Measurements from ENCODE around the gene TMCO4. TPM values are rescaled to one million over a fixed set of nuclear protein-coding genes. Genes with fewer than 3 reads are reported as not detected.

The TMCO4 gene
- total RNA-seq, 1 experiment from 2014 or later = 19.7 TPM

DNA sequence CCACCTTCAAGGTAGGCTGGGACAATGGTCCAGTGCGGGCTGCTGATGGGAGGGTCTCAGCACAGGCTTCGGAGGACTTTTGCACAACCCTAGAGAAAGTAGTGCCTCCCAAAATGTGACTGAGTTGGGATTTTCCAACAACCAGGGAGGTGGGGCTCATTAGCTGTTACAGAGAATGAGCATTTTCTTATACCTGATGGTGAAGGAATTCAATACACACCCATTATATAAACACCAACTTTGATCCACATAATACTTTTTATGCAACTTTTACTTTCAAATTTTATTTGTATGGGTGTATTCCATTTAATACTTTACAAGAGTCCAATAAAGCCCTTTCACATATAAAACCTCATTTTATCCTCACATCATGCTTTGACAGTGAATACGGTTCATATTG, 46.6 kb upstream of the TMCO4 start:
- H3K4me1 ChIP-seq (ENCODE audit: insufficient read depth, low read length) = peaks cover 11% of the 10 kb centered on the region; the same call in 1 of the 2 replicates
- H3K4me2 ChIP-seq (ENCODE audit: low read length) = no peak overlapping the region
- DNase-seq = no peak
- no peak overlapping the region for H3K4me3 ChIP-seq (ENCODE audit: low read length)
- ATAC-seq = peak; percentile 77
- no peaks in the 10 kb centered on the region for H3K79me2 ChIP-seq (ENCODE audit: low read length)
- POLR2A ChIA-PET (ENCODE audit: unreplicated experiment) = interaction anchor here (0.6 kb wide), 2 partner anchors 43 to 91 kb away, joined by 3 read pairs; no protein-coding TSS in a partner anchor
- CTCF ChIA-PET = no interaction called here
- no peaks in the 10 kb centered on the region for H3K27me3 ChIP-seq (ENCODE audit: low read length)
- H3F3A ChIP-seq (ENCODE audit: low read length, unreplicated experiment) = no peaks in the 10 kb centered on the region
- TF ChIP-seq, protein P1, sequence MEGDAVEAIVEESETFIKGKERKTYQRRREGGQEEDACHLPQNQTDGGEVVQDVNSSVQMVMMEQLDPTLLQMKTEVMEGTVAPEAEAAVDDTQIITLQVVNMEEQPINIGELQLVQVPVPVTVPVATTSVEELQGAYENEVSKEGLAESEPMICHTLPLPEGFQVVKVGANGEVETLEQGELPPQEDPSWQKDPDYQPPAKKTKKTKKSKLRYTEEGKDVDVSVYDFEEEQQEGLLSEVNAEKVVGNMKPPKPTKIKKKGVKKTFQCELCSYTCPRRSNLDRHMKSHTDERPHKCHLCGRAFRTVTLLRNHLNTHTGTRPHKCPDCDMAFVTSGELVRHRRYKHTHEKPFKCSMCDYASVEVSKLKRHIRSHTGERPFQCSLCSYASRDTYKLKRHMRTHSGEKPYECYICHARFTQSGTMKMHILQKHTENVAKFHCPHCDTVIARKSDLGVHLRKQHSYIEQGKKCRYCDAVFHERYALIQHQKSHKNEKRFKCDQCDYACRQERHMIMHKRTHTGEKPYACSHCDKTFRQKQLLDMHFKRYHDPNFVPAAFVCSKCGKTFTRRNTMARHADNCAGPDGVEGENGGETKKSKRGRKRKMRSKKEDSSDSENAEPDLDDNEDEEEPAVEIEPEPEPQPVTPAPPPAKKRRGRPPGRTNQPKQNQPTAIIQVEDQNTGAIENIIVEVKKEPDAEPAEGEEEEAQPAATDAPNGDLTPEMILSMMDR (conservative IDR thresholded peaks at IDR 0.05; ENCODE audit: low read depth, low read length) = no peak
- no peak for TF ChIP-seq EZH2 (IDR thresholded peaks at IDR 0.05; ENCODE audit: low read length, unreplicated experiment)
- TF ChIP-seq EZH2phosphoT487 (IDR thresholded peaks at IDR 0.05; ENCODE audit: borderline replicate concordance, low read length) = no peak
- no peaks in the 10 kb centered on the region for H3K9me3 ChIP-seq (ENCODE audit: low read length)
- H4K20me1 ChIP-seq (ENCODE audit: low read length) = no peaks in the 10 kb centered on the region
- peak overlapping the region; percentile 24; the same call in 1 of the 2 replicates for H3K27ac ChIP-seq (ENCODE audit: low read length)
- H3K9me2 ChIP-seq (replicated peaks; ENCODE audit: low read length) = no peaks in the 10 kb centered on the region
- 0 out of 2 replicates have a peak overlapping the region, but pooled peaks have one; percentile 8 for H2AFZ ChIP-seq (ENCODE audit: low read length)
- no peaks in the 10 kb centered on the region for H3K36me3 ChIP-seq (ENCODE audit: low read depth, low read length)
- intact Hi-C loops (cut with micrococcal nuclease) = loop anchor here (1.0 to 5.0 kb wide), 3 partner anchors 15 to 44 kb away; no protein-coding TSS in a partner anchor
- no TSS peak for BruUV-seq (replicated peaks)
- H3K9ac ChIP-seq (ENCODE audit: low read length) = no peak overlapping the region

DNA sequence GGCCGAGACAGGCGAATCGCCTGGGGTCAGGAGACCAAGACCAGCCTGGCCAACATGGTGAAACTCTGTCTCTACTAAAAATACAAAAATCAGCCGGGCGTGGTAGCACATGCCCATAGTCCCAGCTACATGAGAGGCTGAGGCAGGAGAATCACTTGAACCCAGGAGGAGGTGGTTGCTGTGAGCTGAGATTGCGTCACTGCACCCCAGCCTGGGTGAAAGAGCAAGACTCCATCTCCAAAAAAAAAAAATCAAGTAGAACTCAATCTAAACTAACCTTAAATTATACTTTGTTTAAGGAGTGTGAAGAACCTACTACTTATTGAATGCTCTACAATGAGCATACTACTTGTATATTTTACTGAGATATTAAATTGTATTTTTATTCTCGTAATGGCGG, 45.8 kb upstream of the TMCO4 start:
- Histone ChIP-seq H2AFZ (ENCODE audit: low read length) (0 out of 2 replicates have a peak overlapping the region, but pooled peaks have one; percentile 8), H3K4me1 (ENCODE audit: insufficient read depth, low read length) (peaks cover 11% of the 10 kb centered on the region; the same call in 1 of the 2 replicates), H3K9me2 (replicated peaks; ENCODE audit: low read length) (no peaks in the 10 kb centered on the region), H4K20me1 (ENCODE audit: low read length) (no peaks in the 10 kb centered on the region), H3K79me2 (ENCODE audit: low read length) (no peaks in the 10 kb centered on the region), H3K9ac (ENCODE audit: low read length) (no peak overlapping the region), H3K27me3 (ENCODE audit: low read length) (no peaks in the 10 kb centered on the region), H3K4me2 (ENCODE audit: low read length) (no peak overlapping the region), H3K9me3 (ENCODE audit: low read length) (no peaks in the 10 kb centered on the region), H3K27ac (ENCODE audit: low read length) (no peak overlapping the region), H3K4me3 (ENCODE audit: low read length) (no peak overlapping the region), H3F3A (ENCODE audit: low read length, unreplicated experiment) (no peaks in the 10 kb centered on the region), H3K36me3 (ENCODE audit: low read depth, low read length) (no peaks in the 10 kb centered on the region)
- intact Hi-C loops (cut with micrococcal nuclease) = loop anchor here (5.0 kb wide), 1 partner anchor 43 kb away; no protein-coding TSS in a partner anchor
- DNase-seq = no peak
- ChIA-PET POLR2A (ENCODE audit: unreplicated experiment) (no interaction called here), CTCF (no interaction called here)
- TF ChIP-seq, protein P1 (conservative IDR thresholded peaks at IDR 0.05; ENCODE audit: low read depth, low read length) = no peak
- TF ChIP-seq EZH2phosphoT487 (IDR thresholded peaks at IDR 0.05; ENCODE audit: borderline replicate concordance, low read length) (no peak), EZH2 (IDR thresholded peaks at IDR 0.05; ENCODE audit: low read length, unreplicated experiment) (no peak)
- ATAC-seq = no peak
- BruUV-seq (replicated peaks) = no TSS peak

DNA sequence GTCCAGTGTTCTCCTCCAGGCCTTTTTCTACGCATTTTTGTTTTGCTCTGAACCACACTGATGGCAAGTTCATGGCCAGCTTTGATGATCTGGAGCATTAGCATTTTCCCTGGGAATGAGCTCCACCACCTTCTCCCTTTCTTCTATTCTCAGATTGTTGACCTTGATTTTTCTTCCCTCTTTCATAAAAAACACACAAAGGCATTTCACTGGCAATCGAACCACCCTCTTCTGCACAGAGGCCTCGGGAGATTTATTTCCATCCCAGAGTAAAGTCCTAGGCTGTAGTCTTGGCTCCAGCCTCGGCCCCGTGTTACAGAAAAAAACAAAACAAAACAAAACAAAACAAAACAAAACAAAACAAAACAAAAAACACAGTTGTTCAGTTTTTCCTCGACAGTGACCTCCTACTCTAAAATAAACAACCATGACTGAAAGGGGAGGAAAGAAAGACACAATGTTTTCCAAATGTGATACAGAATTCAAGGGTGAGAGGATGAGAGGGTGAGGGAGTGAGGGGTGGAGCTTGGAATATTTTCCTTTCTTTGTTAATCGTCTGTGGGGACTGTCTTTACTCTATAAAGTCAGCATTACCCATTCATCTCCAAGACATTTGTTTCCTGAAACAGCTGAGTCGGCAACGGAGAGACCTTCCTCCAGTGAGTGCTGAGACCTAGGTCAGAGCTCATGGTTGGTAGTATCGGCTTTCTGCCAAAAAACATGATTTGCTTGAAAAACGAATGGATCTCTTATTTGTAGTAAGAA, 45.2 kb upstream of the TMCO4 start:
- peak overlapping the region; percentile 32; the same call in 1 of the 2 replicates for H2AFZ ChIP-seq (ENCODE audit: low read length)
- ChIA-PET CTCF (no interaction called here), POLR2A (ENCODE audit: unreplicated experiment) (no interaction called here)
- no peak for ATAC-seq
- no peaks in the 10 kb centered on the region for H3K9me3 ChIP-seq (ENCODE audit: low read length)
- H4K20me1 ChIP-seq (ENCODE audit: low read length) = no peaks in the 10 kb centered on the region
- H3K4me2 ChIP-seq (ENCODE audit: low read length) = no peak overlapping the region
- intact Hi-C loops (cut with micrococcal nuclease) = loop anchor here (5.0 kb wide), 1 partner anchor 43 kb away; no protein-coding TSS in a partner anchor
- no peaks in the 10 kb centered on the region for H3K27me3 ChIP-seq (ENCODE audit: low read length)
- no peaks in the 10 kb centered on the region for H3K9me2 ChIP-seq (replicated peaks; ENCODE audit: low read length)
- H3K27ac ChIP-seq (ENCODE audit: low read length) = no peak overlapping the region
- no peak overlapping the region for H3K4me3 ChIP-seq (ENCODE audit: low read length)
- no TSS peak for BruUV-seq (replicated peaks)
- no peak overlapping the region for H3K9ac ChIP-seq (ENCODE audit: low read length)
- TF ChIP-seq, protein P1 (conservative IDR thresholded peaks at IDR 0.05; ENCODE audit: low read depth, low read length) = no peak
- no peak for TF ChIP-seq EZH2phosphoT487 (IDR thresholded peaks at IDR 0.05; ENCODE audit: borderline replicate concordance, low read length)
- TF ChIP-seq EZH2 (IDR thresholded peaks at IDR 0.05; ENCODE audit: low read length, unreplicated experiment) = no peak
- no peaks in the 10 kb centered on the region for H3K79me2 ChIP-seq (ENCODE audit: low read length)
- H3K36me3 ChIP-seq (ENCODE audit: low read depth, low read length) = no peaks in the 10 kb centered on the region
- no peak for DNase-seq
- H3F3A ChIP-seq (ENCODE audit: low read length, unreplicated experiment) = no peaks in the 10 kb centered on the region
- peaks cover 11% of the 10 kb centered on the region; the same call in 1 of the 2 replicates for H3K4me1 ChIP-seq (ENCODE audit: insufficient read depth, low read length)
